GM18502 (cell line): ENCODE measurements around the gene MRO.
"Not testable (repeated sequence)": the region's sequence is repeated elsewhere in the genome, so short reads cannot be mapped to it uniquely, and the experiment has no call there.

Source experiments
- ATAC-seq: cut with Tn5 transposase; IDR thresholded peaks from one replicate; pipeline ENCODE4 v1.9.1; 2021; ENCODE audit warnings: mild to moderate bottlenecking; ENCODE audit not compliant: unreplicated experiment, poor library complexity

The MRO gene

DNA sequence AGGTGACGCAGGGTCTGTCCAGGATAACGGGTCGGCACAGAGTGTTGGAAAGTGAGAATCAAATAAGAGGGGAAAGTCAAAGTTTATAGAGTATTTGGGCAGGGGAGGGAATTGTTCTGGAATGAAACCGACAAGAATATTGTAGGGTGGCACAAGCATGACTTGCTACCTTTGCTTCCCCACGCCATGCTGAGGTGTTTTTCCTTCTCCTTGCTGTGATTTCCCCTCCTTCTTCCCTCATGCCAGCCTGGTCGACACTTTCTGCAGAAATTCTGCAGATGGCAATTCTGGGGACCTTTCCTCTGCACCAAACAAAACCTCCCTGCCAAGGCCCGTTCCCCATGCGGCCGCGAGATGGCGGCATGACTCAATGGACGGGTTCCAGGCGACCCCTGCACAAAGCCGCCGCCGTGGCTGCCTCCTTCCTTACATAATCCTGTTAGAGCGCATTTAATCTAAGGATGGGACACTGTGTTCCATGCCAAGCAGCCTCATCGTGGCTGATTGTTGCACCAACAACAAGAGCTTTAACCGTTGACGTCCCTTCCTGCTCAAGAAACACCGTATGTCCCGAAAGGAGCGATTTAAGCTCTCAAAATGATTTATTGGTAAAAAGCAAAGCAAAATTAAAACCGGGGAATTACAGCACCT, at the start of gene MRO:
Gene MRO, minus strand, starts transcription at position 289 of the 651 bp plus-strand sequence. CDS start 10,616 bp downstream, outside the sequence.
- ATAC-seq, result peak; percentile 94

GRCh38 chr18:50869150-50869549, 49.3 kb upstream of the MRO start:
- no peak for ATAC-seq

GRCh38 chr18:50866765-50867164, 46.9 kb upstream of the MRO start:
- ATAC-seq, result no peak

DNA sequence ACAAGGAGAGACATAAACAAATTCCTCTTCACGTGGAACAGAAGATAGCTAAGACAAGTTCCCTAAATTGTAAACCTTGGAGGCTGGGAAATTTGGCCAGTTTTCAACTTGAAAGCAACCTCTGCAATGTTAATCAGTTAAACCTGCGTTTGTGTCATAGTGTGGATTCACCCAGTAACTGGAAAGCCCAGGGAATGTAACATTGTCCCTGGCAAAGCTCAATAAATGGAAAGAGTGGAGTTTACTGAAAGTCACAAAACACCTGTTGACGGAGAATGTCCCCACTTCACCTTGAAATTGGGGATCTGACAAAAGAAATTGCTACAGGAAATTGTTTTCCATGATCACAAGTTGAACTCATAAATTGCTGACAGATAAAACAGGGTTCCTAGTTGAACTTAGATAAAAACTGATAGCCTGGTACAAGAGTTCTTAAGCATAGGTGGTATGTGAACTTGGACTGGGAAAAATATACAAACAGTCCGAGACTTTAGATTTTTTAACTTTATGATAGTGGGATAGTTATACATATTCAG, 44.1 kb upstream of the MRO start:
- no peak for ATAC-seq

DNA sequence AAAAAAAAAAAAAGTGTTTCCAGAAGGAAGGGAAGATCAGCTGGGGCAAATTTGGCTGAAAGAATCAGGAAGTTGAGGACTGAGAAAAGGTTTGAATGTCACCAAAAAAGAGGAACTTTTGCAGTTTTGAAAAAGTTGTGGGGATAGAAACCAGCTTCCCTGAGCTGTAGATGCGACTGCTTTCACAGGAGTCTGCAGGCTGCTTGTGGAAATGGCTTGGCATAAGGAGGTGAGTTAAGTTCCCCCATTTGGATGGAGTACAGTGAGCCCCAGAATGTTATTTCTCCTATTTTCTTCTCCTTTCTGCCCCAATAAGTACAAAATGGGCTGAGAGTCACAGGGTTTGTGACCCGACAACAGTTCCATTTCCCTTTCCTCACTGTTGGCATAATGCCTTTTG, 42.6 kb upstream of the MRO start:
- ATAC-seq, result no peak

DNA sequence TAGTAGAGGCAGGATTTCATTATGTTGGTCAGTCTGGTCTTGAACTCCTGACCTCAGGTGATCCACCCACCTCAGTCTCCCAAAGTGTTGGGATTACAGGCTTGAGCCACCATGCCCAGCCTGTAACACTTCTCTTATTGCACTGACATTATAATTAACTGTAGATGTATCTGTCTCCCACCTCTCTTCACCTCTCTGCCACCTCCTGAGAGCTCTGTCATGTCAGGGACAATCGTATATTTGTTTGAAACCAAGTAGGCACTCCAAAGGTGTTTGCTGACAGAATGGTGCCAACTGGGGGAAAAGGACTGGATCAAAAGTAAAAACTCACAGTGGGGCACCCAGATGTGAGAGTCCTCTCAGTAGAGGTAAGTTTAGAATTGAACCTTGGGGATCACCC, 41.8 kb upstream of the MRO start:
- ATAC-seq, result no peak

DNA sequence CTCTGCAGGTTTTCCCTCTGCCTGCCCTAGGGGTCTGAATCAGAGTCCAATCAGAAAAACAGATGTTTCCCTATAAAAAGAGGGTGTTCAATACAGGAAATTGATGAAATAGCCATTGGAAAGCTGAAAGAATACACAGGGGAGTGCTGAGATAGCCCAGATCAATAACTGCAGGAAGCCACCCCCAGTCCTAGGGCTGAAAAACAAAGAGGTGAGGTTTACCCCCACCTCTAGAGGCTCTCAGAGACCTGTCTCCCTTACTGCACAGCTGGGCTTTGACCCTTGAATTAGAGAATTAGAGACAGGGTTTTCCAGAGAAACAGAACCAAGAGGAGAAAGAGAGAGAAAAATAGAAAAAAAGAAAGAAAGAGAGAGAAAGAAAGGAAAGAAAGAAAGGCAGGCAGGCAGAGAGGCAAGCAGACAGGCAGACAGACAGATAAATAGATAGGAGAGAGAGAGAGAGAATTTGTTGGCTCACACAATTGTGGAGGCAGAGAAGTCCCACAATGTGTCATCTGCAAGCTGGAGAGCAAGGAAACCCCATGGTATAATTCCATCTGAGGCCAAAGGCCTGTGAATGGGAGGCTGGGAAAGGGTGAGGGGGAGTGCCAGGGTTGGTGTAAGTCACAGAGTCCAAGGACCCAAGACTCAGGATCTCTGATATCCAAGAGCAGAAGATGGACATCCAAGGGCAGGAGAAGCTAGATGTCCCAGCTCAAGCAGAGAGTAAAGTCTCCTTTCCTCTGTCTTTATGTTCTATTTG, 40.2 kb upstream of the MRO start:
- ATAC-seq, result no peak

DNA sequence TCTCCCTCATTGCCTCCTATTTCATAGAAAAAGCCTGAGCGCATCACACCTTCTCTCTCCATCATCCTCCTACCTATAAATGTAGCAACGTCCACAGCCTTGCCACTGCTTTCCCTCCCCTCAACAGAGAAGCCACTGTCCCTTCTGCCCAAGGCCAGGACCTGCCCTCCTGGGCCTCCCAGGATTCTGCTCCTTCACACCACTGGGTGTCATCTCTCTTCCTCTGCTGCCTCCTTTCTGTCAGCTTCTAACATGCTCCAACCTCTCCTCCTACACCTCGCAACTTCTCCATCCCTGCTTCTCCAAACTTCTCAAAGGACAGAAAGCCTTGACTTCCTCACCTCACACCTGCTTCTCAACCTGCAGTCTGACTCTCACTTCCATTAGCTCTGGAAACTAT, 37.9 kb upstream of the MRO start:
- no peak for ATAC-seq

DNA sequence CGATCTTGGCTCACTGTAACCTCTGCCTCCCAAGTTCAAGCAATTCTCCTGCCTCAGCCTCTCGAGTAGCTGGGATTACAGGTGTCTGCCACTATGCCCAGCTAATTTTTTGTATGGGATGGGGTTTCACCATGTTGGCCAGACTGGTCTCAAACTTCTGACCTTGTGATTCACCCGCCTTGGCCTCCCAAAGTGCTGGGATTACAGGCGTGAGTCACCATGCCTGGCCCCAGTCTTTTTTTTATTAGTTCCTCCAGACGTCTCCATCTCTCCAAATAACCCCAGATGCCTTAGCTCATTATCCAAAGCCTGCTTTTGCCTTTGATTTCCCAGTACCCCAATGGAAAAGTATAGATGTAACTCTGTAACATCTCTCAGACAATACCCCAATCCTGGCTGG, 37.4 kb upstream of the MRO start:
- not testable (repeated sequence) for ATAC-seq

DNA sequence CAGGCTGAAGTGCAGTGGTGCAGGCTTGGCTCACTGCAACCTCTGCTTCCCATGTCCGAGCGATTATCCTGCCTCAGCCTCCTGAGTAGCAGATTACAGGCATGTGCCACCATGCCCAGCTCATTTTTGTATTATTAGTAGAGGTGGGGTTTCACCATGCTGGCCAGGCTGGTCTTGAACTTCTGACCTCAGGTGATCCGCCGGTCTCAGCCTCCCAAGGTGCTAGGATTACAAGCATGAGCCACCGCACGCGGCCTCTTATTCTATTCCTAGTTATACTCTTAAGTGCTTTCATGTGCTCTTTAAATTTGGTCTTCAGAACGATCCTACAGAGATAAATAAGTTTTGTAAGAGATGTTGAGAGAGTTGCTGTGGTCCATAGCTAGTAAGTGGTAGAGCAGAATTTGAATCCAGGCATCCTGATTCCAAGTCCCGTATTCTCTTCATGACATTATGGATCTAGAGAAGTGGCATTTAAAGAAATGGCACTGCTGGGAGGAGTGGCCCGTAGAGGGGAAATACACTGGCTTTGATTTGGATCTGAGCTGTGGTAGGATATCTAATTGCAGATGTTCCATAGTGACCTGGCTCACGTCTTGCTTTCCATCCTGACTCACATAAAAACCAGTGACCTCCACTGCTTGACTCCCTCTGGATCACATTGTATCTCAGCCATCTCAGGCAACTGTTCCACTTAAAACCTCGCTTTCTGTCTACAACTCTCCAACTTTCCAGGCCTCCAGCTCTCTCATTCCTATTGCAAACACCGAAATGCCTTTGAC, 36.4 kb upstream of the MRO start:
- ATAC-seq, result no peak

DNA sequence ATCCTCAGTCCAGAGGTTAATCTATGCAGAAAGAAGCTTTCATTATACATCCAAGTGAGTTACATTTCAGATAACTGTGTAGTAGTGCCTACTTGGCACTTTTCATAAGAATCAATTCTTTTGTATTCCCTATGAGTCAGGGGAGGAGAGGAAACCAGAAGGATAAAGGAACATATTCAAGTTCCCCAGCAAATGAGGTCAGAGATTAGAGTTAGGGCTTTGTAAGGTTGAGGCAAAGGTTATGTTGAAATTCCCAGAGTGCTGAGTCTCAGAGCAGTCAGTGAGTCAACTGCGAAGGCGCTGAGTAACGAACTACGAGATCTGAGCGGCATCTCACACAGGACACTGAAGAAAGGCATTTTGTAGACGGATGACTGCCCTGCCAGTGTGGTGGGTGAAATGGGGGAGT, 34.1 kb upstream of the MRO start:
- no peak for ATAC-seq

- no peak for ATAC-seq
Measured at GRCh38 chr18:50850307-50851065, 30.7 kb upstream of the MRO start.

GRCh38 chr18:50849419-50849821, 29.6 kb upstream of the MRO start:
- ATAC-seq, result no peak

DNA sequence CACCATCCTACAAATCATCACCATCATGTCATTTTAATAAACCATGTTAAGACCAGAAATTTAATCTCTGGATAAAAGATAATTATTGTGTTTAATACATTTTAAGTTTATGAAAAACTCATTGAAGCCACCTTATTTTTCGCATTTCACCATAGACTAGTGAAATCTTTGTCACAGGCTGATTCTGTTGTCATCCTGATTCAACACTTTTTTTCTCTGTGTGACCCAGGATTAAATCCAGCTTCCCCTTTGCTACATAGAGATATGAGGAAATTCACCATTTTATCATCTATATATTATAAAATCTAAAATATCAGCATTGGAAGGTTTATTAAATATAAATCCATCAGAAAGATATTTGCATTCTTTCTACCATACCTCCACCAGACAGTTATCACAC, 29.2 kb upstream of the MRO start:
- ATAC-seq, result no peak

DNA sequence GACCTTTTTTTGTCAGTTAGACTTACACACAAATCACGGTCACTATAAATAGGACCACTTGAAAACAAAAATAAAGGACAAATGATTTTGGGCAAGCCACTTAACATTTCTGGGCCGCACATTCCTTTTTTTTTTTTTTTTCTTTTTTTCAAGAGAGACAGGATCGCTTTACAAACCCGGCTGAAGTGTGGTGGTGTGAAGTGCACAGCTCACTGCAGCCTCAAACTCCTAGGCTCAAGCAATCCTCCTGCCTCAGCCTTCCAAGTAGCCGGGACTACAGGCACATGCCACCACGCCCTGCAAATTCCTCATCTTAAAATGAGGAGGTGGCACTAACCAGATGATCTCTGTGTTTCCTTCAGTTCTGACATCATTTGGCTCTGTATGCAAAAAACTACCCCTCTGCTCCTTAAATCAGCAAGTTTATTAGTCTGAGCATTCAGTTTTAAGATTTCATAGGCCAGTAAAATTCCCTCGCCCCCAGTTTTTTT, 28.3 kb upstream of the MRO start:
- ATAC-seq, result no peak

GRCh38 chr18:50847192-50847591, 27.4 kb upstream of the MRO start:
- ATAC-seq, result no peak

- ATAC-seq, result no peak
Measured at GRCh38 chr18:50844960-50845359, 25.1 kb upstream of the MRO start.

DNA sequence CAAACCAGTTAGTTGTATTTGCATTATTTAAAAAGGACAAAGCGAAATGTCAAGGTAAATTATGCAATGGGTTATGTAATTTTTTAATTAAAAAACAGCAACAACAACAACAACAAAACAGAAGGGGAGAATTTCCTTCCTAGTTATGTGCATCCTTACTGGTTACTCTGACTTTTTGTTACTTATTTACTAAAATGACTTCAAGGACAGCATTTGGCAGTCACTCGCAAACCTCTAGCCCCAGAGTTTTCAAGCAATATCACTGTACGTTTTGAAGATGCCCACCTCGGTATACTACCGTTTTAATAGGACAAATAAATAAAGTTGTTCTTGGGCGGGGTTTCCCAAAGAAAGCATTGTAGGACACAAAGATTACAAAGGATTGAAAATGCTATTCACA, 24.7 kb upstream of the MRO start:
- ATAC-seq, result no peak

DNA sequence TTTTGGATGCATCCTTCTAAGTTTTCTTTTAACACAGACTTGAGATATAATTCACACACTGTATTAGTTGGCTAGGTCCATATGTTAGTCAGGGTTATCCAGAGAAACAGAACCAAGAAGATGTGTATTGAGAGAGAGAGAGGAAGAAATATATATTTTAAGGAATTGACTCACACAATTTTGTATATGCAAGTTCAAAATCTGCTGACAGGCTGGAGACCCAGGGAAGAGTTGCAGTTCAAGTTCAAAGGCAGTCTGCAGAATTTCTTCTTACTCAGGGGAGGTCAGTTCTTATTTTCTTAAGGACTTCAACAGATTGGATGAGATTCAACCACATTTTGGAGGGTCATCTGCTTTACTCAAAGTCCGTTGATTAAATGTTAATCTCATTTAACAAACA, 23.0 kb upstream of the MRO start:
- ATAC-seq, result no peak

DNA sequence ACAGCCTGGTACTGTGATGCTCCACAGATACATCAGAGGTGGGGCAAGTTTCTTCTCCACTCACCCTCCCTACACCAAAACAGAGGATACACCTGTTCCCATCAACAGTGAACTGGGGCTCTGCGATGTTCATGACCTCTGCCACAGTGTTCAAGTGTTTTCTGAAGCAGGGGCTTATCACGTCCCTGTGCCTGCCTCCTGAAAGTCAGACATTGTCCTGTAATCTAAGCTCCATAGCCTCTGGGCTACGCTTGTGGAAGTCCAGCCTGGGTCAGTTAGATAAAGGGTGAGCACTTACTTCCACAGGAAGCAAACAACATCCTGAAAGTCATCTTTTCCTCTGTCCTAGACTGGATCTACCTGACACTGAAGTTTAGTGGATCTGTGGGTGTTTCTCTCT, 20.2 kb upstream of the MRO start:
- no peak for ATAC-seq
